Measurements from ENCODE around the gene CANT1. TPM values are rescaled to one million over a fixed set of nuclear protein-coding genes. Genes with fewer than 3 reads are reported as not detected.

Gene CANT1
- total and polyA plus RNA-seq, 2 of the 13 experiments (the other 11 are each of a cell fraction or from before 2014, with no cell fraction given) = 34.1 to 42.1 TPM

DNA sequence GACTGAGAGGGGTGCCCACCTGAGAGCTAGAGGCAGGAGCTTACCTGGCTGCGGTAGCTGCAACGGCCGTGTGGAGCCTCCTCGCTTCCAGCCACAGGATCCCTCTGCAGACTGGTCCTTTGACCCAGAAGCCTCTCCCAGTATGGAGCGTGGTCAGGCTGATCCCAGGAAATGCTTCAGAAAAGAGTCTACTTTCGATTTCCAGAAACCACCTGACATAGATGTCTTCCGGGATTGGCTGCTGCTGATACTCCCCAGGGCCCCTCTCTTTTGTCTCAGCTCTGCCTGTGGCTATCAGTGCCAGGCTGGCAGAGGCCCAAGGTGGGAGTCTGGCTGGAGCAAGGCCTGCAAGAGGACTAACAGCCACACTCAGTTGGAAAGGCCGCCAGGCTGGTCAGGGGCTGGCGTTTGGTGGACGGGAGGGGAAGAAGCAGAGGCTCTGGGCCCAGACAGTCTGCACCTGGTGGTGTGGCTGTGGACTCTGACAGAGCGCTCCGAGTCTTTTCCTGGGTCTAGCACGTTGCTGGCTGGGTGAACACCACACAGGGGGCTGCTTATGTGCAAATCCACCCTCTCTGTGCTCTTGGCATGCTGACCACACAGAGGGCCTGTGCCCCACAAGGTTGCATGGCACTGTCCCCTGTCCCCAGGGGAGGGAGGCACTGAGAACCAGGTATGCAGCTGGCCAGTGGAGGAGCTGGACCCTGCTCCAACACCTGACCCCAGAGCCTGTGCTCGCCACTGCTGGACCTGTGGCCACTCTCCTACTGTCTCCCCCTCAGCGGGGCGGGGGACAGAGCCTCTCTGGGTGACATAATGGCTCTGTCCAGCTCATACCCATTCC is 29.6 kb downstream of the CANT1 start, which contains the start of gene LGALS3BP (continued):
- TF ChIP-seq, protein P1, sequence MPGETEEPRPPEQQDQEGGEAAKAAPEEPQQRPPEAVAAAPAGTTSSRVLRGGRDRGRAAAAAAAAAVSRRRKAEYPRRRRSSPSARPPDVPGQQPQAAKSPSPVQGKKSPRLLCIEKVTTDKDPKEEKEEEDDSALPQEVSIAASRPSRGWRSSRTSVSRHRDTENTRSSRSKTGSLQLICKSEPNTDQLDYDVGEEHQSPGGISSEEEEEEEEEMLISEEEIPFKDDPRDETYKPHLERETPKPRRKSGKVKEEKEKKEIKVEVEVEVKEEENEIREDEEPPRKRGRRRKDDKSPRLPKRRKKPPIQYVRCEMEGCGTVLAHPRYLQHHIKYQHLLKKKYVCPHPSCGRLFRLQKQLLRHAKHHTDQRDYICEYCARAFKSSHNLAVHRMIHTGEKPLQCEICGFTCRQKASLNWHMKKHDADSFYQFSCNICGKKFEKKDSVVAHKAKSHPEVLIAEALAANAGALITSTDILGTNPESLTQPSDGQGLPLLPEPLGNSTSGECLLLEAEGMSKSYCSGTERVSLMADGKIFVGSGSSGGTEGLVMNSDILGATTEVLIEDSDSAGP (CRISPR knock-in tag; IDR thresholded peaks at IDR 0.05; ENCODE audit: borderline replicate concordance) = peak; percentile 93
- TF ChIP-seq, protein P2, sequence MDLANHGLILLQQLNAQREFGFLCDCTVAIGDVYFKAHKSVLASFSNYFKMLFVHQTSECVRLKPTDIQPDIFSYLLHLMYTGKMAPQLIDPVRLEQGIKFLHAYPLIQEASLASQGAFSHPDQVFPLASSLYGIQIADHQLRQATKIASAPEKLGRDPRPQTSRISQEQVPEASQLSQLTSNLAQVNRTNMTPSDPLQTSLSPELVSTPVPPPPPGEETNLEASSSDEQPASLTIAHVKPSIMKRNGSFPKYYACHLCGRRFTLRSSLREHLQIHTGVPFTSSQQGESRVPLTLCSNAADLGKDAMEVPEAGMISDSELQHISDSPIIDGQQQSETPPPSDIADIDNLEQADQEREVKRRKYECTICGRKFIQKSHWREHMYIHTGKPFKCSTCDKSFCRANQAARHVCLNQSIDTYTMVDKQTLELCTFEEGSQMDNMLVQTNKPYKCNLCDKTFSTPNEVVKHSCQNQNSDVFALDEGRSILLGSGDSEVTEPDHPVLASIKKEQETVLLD (CRISPR knock-in tag; IDR thresholded peaks at IDR 0.05; ENCODE audit: low read depth) = 0 out of 2 replicates have a peak, but pooled peaks have one; percentile 42
- TF ChIP-seq ZNF230 (CRISPR knock-in tag; IDR thresholded peaks at IDR 0.05) = peak; percentile 17; the same call in 1 of the 2 replicates
- TF ChIP-seq ZNF749 (CRISPR knock-in tag; IDR thresholded peaks at IDR 0.05; ENCODE audit: borderline replicate concordance) = no peak
- TF ChIP-seq PHB2 (IDR thresholded peaks at IDR 0.05; ENCODE audit: partially characterized antibody) = no peak
- 0 out of 2 replicates have a peak, but pooled peaks have one; percentile 77 for TF ChIP-seq ZNF253 (CRISPR knock-in tag; IDR thresholded peaks at IDR 0.05; ENCODE audit: borderline replicate concordance)
- TF ChIP-seq FOSL2 (CRISPR knock-in tag; IDR thresholded peaks at IDR 0.05) = peak; percentile 15
- TF ChIP-seq, protein P3, sequence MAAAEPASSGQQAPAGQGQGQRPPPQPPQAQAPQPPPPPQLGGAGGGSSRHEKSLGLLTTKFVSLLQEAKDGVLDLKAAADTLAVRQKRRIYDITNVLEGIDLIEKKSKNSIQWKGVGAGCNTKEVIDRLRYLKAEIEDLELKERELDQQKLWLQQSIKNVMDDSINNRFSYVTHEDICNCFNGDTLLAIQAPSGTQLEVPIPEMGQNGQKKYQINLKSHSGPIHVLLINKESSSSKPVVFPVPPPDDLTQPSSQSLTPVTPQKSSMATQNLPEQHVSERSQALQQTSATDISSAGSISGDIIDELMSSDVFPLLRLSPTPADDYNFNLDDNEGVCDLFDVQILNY (CRISPR knock-in tag; conservative IDR thresholded peaks at IDR 0.05) = no peak
- TF ChIP-seq HOXA9 (CRISPR knock-in tag; IDR thresholded peaks at IDR 0.05; ENCODE audit: borderline replicate concordance) = no peak
- peak; percentile 87 for TF ChIP-seq PHF8 (CRISPR knock-in tag; IDR thresholded peaks at IDR 0.05)
- TF ChIP-seq, protein P4, sequence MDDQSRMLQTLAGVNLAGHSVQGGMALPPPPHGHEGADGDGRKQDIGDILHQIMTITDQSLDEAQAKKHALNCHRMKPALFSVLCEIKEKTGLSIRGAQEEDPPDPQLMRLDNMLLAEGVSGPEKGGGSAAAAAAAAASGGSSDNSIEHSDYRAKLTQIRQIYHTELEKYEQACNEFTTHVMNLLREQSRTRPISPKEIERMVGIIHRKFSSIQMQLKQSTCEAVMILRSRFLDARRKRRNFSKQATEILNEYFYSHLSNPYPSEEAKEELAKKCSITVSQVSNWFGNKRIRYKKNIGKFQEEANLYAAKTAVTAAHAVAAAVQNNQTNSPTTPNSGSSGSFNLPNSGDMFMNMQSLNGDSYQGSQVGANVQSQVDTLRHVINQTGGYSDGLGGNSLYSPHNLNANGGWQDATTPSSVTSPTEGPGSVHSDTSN (CRISPR knock-in tag; IDR thresholded peaks at IDR 0.05; ENCODE audit: borderline replicate concordance) = no peak
- no peak for TF ChIP-seq ZNF773 (CRISPR knock-in tag; IDR thresholded peaks at IDR 0.05; ENCODE audit: borderline replicate concordance)
- TF ChIP-seq ZNF549 (CRISPR knock-in tag; IDR thresholded peaks at IDR 0.05) = no peak
- TF ChIP-seq, protein P5, sequence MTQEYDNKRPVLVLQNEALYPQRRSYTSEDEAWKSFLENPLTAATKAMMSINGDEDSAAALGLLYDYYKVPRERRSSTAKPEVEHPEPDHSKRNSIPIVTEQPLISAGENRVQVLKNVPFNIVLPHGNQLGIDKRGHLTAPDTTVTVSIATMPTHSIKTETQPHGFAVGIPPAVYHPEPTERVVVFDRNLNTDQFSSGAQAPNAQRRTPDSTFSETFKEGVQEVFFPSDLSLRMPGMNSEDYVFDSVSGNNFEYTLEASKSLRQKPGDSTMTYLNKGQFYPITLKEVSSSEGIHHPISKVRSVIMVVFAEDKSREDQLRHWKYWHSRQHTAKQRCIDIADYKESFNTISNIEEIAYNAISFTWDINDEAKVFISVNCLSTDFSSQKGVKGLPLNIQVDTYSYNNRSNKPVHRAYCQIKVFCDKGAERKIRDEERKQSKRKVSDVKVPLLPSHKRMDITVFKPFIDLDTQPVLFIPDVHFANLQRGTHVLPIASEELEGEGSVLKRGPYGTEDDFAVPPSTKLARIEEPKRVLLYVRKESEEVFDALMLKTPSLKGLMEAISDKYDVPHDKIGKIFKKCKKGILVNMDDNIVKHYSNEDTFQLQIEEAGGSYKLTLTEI (CRISPR knock-in tag; conservative IDR thresholded peaks at IDR 0.05) = no peak
- TF ChIP-seq ZNF558 (CRISPR knock-in tag; IDR thresholded peaks at IDR 0.05; ENCODE audit: borderline replicate concordance) = peak; percentile 83; the same call in 1 of the 2 replicates
- TF ChIP-seq U2AF2 (IDR thresholded peaks at IDR 0.05; ENCODE audit: low read depth, low read length) = peak; percentile 61; the same call in 1 of the 2 replicates
- TF ChIP-seq, protein P6, sequence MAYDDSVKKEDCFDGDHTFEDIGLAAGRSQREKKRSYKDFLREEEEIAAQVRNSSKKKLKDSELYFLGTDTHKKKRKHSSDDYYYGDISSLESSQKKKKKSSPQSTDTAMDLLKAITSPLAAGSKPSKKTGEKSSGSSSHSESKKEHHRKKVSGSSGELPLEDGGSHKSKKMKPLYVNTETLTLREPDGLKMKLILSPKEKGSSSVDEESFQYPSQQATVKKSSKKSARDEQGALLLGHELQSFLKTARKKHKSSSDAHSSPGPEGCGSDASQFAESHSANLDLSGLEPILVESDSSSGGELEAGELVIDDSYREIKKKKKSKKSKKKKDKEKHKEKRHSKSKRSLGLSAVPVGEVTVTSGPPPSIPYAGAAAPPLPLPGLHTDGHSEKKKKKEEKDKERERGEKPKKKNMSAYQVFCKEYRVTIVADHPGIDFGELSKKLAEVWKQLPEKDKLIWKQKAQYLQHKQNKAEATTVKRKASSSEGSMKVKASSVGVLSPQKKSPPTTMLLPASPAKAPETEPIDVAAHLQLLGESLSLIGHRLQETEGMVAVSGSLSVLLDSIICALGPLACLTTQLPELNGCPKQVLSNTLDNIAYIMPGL (CRISPR knock-in tag; IDR thresholded peaks at IDR 0.05; ENCODE audit: borderline replicate concordance in 1 of 2, low read depth in 1 of 2) = peak; percentile 76 to 87
